Cardiac muscle cell (in vitro differentiated cells and primary cell): Measurements from ENCODE around the gene RRP15. TPM values are rescaled to one million over a fixed set of nuclear protein-coding genes. Genes with fewer than 3 reads are reported as not detected.
A peak's percentile ranks its signal among the peaks of the same experiment; 100 is the strongest.

ENCODE experiments used
- DNase-seq, 2 donors: peaks; one replicate each; pipeline versions ENCODE4 v3.0.0 to v3.0.0-alpha.2; 2010 to 2017; ENCODE audit warnings: low read depth in 1 of 2, low spot score in 1 of 2
- H3K27ac ChIP-seq: fragments of 200-600 bp; sonication (generic); 2 replicates; pipeline ENCODE4 v1.5.1; 2016
- H3K27me3 ChIP-seq: fragments of 200-600 bp; sonication (generic); 2 replicates; pipeline ENCODE4 v1.6.0; 2016; ENCODE audit warnings: control low read depth
- H3K36me3 ChIP-seq: fragments of 200-600 bp; sonication (generic); 2 replicates; pipeline ENCODE4 v1.5.1; 2016; ENCODE audit warnings: control low read depth
- H3K4me1 ChIP-seq: fragments of 200-600 bp; sonication (generic); 2 replicates; pipeline ENCODE4 v1.8.1; 2017; ENCODE audit warnings: low read depth, mild to moderate bottlenecking, mixed run types
- H3K4me3 ChIP-seq: fragments of 200-600 bp; sonication (generic); 2 replicates; pipeline ENCODE4 v1.5.1; 2016; ENCODE audit warnings: mild to moderate bottlenecking
- H3K9me3 ChIP-seq: fragments of 200-600 bp; sonication (generic); 2 replicates; pipeline ENCODE4 v1.5.1; 2017; ENCODE audit warnings: low read depth, mild to moderate bottlenecking, control low read depth
- CTCF ChIP-seq: IDR thresholded peaks from 2 replicates; pipeline ENCODE4 v1.5.1; 2012; ENCODE audit warnings: low read depth, mild to moderate bottlenecking, low read length
- polyA plus RNA-seq: library from polyadenylated mRNA; unstranded; fragments of >200 nt; fragmentation: Nextera tagmentation; extraction: Ambion mirVana; gene quantifications from 2 replicates; pipeline ENCODE4 v1.2.1, GENCODE V29; 2016
- total RNA-seq: library from RNA; depleted of rRNA; stranded (reverse); fragments of >200 nt; gene quantifications from 2 replicates; pipeline ENCODE4 v1.2.3, GENCODE V29; 2016

Gene RRP15
- total and polyA plus RNA-seq, 2 experiments from 2014 or later, result 5.4 to 13.3 TPM

- Histone ChIP-seq H3K27ac (peak overlapping the region; percentile 31), H3K4me1 (peaks cover 41% of the 10 kb centered on the region), H3K36me3 (no peaks in the 10 kb centered on the region), H3K27me3 (no peaks in the 10 kb centered on the region), H3K4me3 (no peak overlapping the region), H3K9me3 (no peaks in the 10 kb centered on the region)
- no peak for TF ChIP-seq CTCF
- DNase-seq, result no peak
These were observed 56.2 kb downstream of the RRP15 start for GRCh38 chr1:218341325-218341724.

GRCh38 chr1:218342091-218342490 lies 57.0 kb downstream of the RRP15 start:
- H3K27ac ChIP-seq, result no peak overlapping the region
- H3K4me1 ChIP-seq, result peaks cover 41% of the 10 kb centered on the region
- H3K4me3 ChIP-seq, result no peak overlapping the region
- no peak for DNase-seq
- no peaks in the 10 kb centered on the region for H3K27me3 ChIP-seq
- H3K36me3 ChIP-seq, result no peaks in the 10 kb centered on the region
- no peak for TF ChIP-seq CTCF
- no peaks in the 10 kb centered on the region for H3K9me3 ChIP-seq

GRCh38 chr1:218344814-218345672 lies 60.0 kb downstream of the RRP15 start, which contains the start of gene TGFB2:
Gene TGFB2, plus strand, starts transcription at chr1:218345336. Its CDS starts 1,366 bp downstream, at chr1:218346702.
- H3K36me3 ChIP-seq, result no peaks in the 10 kb centered on the region
- H3K4me3 ChIP-seq, result peak within 1 kb of the TSS; percentile 94
- peak; percentile 80 to 87 for DNase-seq
- H3K9me3 ChIP-seq, result no peaks in the 10 kb centered on the region
- no peaks in the 10 kb centered on the region for H3K27me3 ChIP-seq
- H3K4me1 ChIP-seq, result peaks cover 33% of the 10 kb centered on the region
- H3K27ac ChIP-seq, result peak within 1 kb of the TSS; percentile 93
- peak; percentile 9 for TF ChIP-seq CTCF

GRCh38 chr1:218345673-218346390 lies 60.7 kb downstream of the RRP15 start:
- peaks cover 26% of the 10 kb centered on the region for H3K4me1 ChIP-seq
- TF ChIP-seq CTCF, result no peak
- H3K4me3 ChIP-seq, result peak overlapping the region; percentile 94
- H3K27ac ChIP-seq, result peak overlapping the region; percentile 93
- no peaks in the 10 kb centered on the region for H3K27me3 ChIP-seq
- peaks cover 6% of the 10 kb centered on the region for H3K36me3 ChIP-seq
- peak; percentile 82 to 89 for DNase-seq
- H3K9me3 ChIP-seq, result no peaks in the 10 kb centered on the region

GRCh38 chr1:218346391-218347204 lies 61.5 kb downstream of the RRP15 start:
- H3K27ac ChIP-seq, result peak overlapping the region; percentile 93
- H3K4me1 ChIP-seq, result peaks cover 25% of the 10 kb centered on the region
- peak overlapping the region; percentile 94 for H3K4me3 ChIP-seq
- H3K36me3 ChIP-seq, result peaks cover 6% of the 10 kb centered on the region
- peak in 1 of 2 donors; percentile 52 for DNase-seq
- TF ChIP-seq CTCF, result no peak
- H3K9me3 ChIP-seq, result no peaks in the 10 kb centered on the region
- no peaks in the 10 kb centered on the region for H3K27me3 ChIP-seq
